Measurements from ENCODE around the gene CAPG.

CAPG gene

GRCh38 chr2:85413592-85414420 is 3.6 kb upstream of the CAPG start:
- TF ChIP-seq SALL2 (tag by site-specific recombination; IDR thresholded peaks at IDR 0.05; ENCODE audit: borderline replicate concordance): no peak
- TF ChIP-seq ZNF391 (tag by site-specific recombination; IDR thresholded peaks at IDR 0.05; ENCODE audit: borderline replicate concordance, low read depth): no peak
- TF ChIP-seq, protein P1, sequence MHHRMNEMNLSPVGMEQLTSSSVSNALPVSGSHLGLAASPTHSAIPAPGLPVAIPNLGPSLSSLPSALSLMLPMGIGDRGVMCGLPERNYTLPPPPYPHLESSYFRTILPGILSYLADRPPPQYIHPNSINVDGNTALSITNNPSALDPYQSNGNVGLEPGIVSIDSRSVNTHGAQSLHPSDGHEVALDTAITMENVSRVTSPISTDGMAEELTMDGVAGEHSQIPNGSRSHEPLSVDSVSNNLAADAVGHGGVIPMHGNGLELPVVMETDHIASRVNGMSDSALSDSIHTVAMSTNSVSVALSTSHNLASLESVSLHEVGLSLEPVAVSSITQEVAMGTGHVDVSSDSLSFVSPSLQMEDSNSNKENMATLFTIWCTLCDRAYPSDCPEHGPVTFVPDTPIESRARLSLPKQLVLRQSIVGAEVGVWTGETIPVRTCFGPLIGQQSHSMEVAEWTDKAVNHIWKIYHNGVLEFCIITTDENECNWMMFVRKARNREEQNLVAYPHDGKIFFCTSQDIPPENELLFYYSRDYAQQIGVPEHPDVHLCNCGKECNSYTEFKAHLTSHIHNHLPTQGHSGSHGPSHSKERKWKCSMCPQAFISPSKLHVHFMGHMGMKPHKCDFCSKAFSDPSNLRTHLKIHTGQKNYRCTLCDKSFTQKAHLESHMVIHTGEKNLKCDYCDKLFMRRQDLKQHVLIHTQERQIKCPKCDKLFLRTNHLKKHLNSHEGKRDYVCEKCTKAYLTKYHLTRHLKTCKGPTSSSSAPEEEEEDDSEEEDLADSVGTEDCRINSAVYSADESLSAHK (tag by site-specific recombination; IDR thresholded peaks at IDR 0.05): no peak
- TF ChIP-seq HOXA7 (CRISPR knock-in tag; IDR thresholded peaks at IDR 0.05; ENCODE audit: borderline replicate concordance): no peak
- no peak for TF ChIP-seq ZNF416 (tag by site-specific recombination; IDR thresholded peaks at IDR 0.05)
- TF ChIP-seq, protein P2, sequence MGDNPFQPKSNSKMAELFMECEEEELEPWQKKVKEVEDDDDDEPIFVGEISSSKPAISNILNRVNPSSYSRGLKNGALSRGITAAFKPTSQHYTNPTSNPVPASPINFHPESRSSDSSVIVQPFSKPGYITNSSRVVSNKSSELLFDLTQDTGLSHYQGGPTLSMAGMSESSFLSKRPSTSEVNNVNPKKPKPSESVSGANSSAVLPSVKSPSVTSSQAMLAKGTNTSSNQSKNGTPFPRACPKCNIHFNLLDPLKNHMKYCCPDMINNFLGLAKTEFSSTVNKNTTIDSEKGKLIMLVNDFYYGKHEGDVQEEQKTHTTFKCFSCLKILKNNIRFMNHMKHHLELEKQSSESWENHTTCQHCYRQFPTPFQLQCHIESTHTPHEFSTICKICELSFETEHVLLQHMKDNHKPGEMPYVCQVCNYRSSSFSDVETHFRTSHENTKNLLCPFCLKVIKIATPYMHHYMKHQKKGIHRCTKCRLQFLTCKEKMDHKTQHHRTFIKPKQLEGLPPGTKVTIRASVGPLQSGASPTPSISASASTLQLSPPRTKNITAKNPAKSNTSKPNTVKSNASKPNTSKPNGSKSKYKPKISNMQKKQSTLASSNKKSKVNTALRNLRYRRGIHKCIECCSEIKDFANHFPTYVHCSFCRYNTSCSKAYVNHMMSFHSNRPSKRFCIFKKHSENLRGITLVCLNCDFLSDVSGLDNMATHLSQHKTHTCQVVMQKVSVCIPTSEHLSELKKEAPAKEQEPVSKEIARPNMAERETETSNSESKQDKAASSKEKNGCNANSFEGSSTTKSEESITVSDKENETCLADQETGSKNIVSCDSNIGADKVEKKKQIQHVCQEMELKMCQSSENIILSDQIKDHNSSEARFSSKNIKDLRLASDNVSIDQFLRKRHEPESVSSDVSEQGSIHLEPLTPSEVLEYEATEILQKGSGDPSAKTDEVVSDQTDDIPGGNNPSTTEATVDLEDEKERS (tag by site-specific recombination; IDR thresholded peaks at IDR 0.05): no peak
- no peak for TF ChIP-seq ZNF423 (tag by site-specific recombination; IDR thresholded peaks at IDR 0.05)
- TF ChIP-seq SP3 (tag by site-specific recombination; IDR thresholded peaks at IDR 0.05): no peak
- TF ChIP-seq SETDB1 (IDR thresholded peaks at IDR 0.05; ENCODE audit: insufficient read length, low read length): no peak
- no peak for TF ChIP-seq ZNF146 (tag by site-specific recombination; IDR thresholded peaks at IDR 0.05)
- no peak for TF ChIP-seq ZNF555 (tag by site-specific recombination; conservative IDR thresholded peaks at IDR 0.05)
- no peak for TF ChIP-seq ZNF426 (tag by site-specific recombination; IDR thresholded peaks at IDR 0.05)
- TF ChIP-seq ZNF664 (tag by site-specific recombination; IDR thresholded peaks at IDR 0.05): no peak
- no peak for TF ChIP-seq KLF7 (tag by site-specific recombination; IDR thresholded peaks at IDR 0.05; ENCODE audit: borderline replicate concordance)
- no peak for TF ChIP-seq ZNF571 (tag by site-specific recombination; IDR thresholded peaks at IDR 0.05)
- no peak for TF ChIP-seq PRDM1 (tag by site-specific recombination; IDR thresholded peaks at IDR 0.05)
- TF ChIP-seq ZNF596 (tag by site-specific recombination; IDR thresholded peaks at IDR 0.05): no peak
- no peak for TF ChIP-seq ZNF629 (tag by site-specific recombination; IDR thresholded peaks at IDR 0.05)
- TF ChIP-seq ZBTB8A (tag by site-specific recombination; IDR thresholded peaks at IDR 0.05): no peak
- TF ChIP-seq ZNF530 (tag by site-specific recombination; IDR thresholded peaks at IDR 0.05; ENCODE audit: low read depth): no peak
- ChIA-PET POLR2A (interaction anchor here (0.7 to 1.2 kb wide), 2 partner anchors 124 to 125 kb away, joined by 3 to 5 read pairs; partner anchors contain the start of gene MAT2A), CTCF (interaction anchor here (0.6 to 1.1 kb wide), 4 partner anchors 137 to 227 kb away, joined by 3 to 7 read pairs (median 4); no protein-coding TSS in a partner anchor)
- peaks cover 4% of the 10 kb centered on the region for H3K4me1 ChIP-seq (ENCODE audit: control insufficient read depth, insufficient read depth, low read length)
- H3K27ac ChIP-seq (ENCODE audit: extremely low read depth, low read depth, low read length): no peak overlapping the region
- no peaks in the 10 kb centered on the region for H3K9me3 ChIP-seq (ENCODE audit: control insufficient read depth, insufficient read depth, low read depth, low read length)
- H3K4me3 ChIP-seq (ENCODE audit: low read depth, low read length): no peak overlapping the region
- H3K36me3 ChIP-seq (ENCODE audit: control insufficient read depth in 2 of 2, insufficient read depth in 1 of 2, low read length in 2 of 2): no peaks in the 10 kb centered on the region

DNA sequence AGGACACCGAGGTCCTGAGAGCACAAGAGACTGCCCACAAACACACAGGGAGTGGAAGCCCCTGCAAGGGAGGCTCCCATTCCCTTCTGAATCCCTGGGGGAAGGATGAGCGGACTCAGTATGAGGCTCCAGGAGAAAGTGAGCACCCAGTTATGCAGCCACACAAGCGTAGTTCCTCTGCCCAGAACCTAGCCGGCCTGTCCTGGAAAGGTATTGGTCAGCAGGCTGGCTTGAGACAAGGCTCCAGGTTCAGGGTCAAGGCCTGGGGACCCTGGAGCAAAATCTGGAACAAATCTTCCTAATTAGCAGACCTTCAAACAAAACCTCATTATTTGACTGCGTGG is 1.2 kb upstream of the CAPG start:
- H3K27ac ChIP-seq (ENCODE audit: extremely low read depth, low read depth, low read length): no peak overlapping the region
- no peaks in the 10 kb centered on the region for H3K36me3 ChIP-seq (ENCODE audit: control insufficient read depth in 2 of 2, insufficient read depth in 1 of 2, low read length in 2 of 2)
- H3K4me1 ChIP-seq (ENCODE audit: control insufficient read depth, insufficient read depth, low read length): no peaks in the 10 kb centered on the region; the same call in 1 of the 2 replicates
- CTCF ChIA-PET: interaction anchor here (0.7 to 1.4 kb wide), 2 partner anchors 18 to 141 kb away, joined by 3 to 4 read pairs; no protein-coding TSS in a partner anchor
- H3K9me3 ChIP-seq (ENCODE audit: control insufficient read depth, insufficient read depth, low read depth, low read length): no peaks in the 10 kb centered on the region
- H3K4me3 ChIP-seq (ENCODE audit: low read depth, low read length): no peak overlapping the region
- POLR2A ChIA-PET: no interaction called here
- TF ChIP-seq ZNF624 (tag by site-specific recombination; IDR thresholded peaks at IDR 0.05) (no peak), OVOL3 (tag by site-specific recombination; IDR thresholded peaks at IDR 0.05) (no peak), ZNF776 (tag by site-specific recombination; IDR thresholded peaks at IDR 0.05; ENCODE audit: borderline replicate concordance) (no peak), CTCF (tag by site-specific recombination; IDR thresholded peaks at IDR 0.05) (no peak), ZNF169 (tag by site-specific recombination; IDR thresholded peaks at IDR 0.05) (no peak), ZNF610 (tag by site-specific recombination; IDR thresholded peaks at IDR 0.05; ENCODE audit: borderline replicate concordance) (no peak), PATZ1 (tag by site-specific recombination; IDR thresholded peaks at IDR 0.05) (no peak)

Data from HEK293 (cell line).